Embryonic facial prominence (tissue), 1 donor: ENCODE results near the gene KCNAB2.
"Not testable (repeated sequence)": the region's sequence is repeated elsewhere in the genome, so short reads cannot be mapped to it uniquely, and the experiment has no call there.

Experiments
- DNase-seq: peaks from one replicate; pipeline ENCODE4 v3.0.0-alpha.2; 2016; ENCODE audit errors: extremely low spot score

Gene KCNAB2

GRCh38 chr1:6054596-6054995 is 8.9 kb downstream of the KCNAB2 start:
- no peak for DNase-seq

GRCh38 chr1:6056572-6056948 is 10.9 kb downstream of the KCNAB2 start:
- no peak for DNase-seq

- no peak for DNase-seq
Measured at GRCh38 chr1:6057170-6057845, 11.6 kb downstream of the KCNAB2 start.

- DNase-seq, result no peak
Measured at GRCh38 chr1:6059866-6060265, 14.2 kb downstream of the KCNAB2 start.

GRCh38 chr1:6062670-6063069 is 17.0 kb downstream of the KCNAB2 start:
- DNase-seq, result no peak

- not testable (repeated sequence) for DNase-seq
Measured at GRCh38 chr1:6063532-6064053, 17.9 kb downstream of the KCNAB2 start.

- DNase-seq, result no peak
Measured at GRCh38 chr1:6065093-6065858, 19.6 kb downstream of the KCNAB2 start.

- no peak for DNase-seq
Measured at GRCh38 chr1:6066680-6067079, 21.0 kb downstream of the KCNAB2 start.

GRCh38 chr1:6068073-6068472 is 22.4 kb downstream of the KCNAB2 start:
- DNase-seq, result no peak

- DNase-seq, result no peak
Measured at GRCh38 chr1:6068932-6069331, 23.2 kb downstream of the KCNAB2 start.

- DNase-seq, result no peak
Measured at GRCh38 chr1:6069573-6069972, 23.9 kb downstream of the KCNAB2 start.

GRCh38 chr1:6070450-6070974 is 24.8 kb downstream of the KCNAB2 start:
- DNase-seq, result no peak

- no peak for DNase-seq
Measured at GRCh38 chr1:6071219-6071618, 25.5 kb downstream of the KCNAB2 start.

GRCh38 chr1:6072774-6073479 is 27.2 kb downstream of the KCNAB2 start:
- DNase-seq, result no peak

- DNase-seq, result no peak
Measured at GRCh38 chr1:6073480-6074053, 27.9 kb downstream of the KCNAB2 start.

- no peak for DNase-seq
Measured at GRCh38 chr1:6074192-6074901, 28.7 kb downstream of the KCNAB2 start.

GRCh38 chr1:6075748-6076147 is 30.1 kb downstream of the KCNAB2 start:
- DNase-seq, result no peak

- not testable (repeated sequence) for DNase-seq
Measured at GRCh38 chr1:6077061-6077460, 31.4 kb downstream of the KCNAB2 start.

GRCh38 chr1:6077506-6077905 is 31.8 kb downstream of the KCNAB2 start:
- no peak for DNase-seq

GRCh38 chr1:6077919-6078318 is 32.2 kb downstream of the KCNAB2 start:
- DNase-seq, result no peak

- no peak for DNase-seq
Measured at GRCh38 chr1:6080469-6080868, 34.8 kb downstream of the KCNAB2 start.
